ENCODE results near the gene PRKAG2. TPM values are rescaled to one million over a fixed set of nuclear protein-coding genes. Genes with fewer than 3 reads are reported as not detected.
"Not testable (repeated sequence)": the region's sequence is repeated elsewhere in the genome, so short reads cannot be mapped to it uniquely, and the experiment has no call there.

PRKAG2 gene
- total RNA-seq, 3 donors from 2014 or later: 32.3 to 56.6 (median 34.4) TPM

- no peak for TF ChIP-seq CTCF (IDR thresholded peaks at IDR 0.05)
- no peak for TF ChIP-seq POLR2A (IDR thresholded peaks at IDR 0.05)
- no peak for TF ChIP-seq POLR2AphosphoS5 (IDR thresholded peaks at IDR 0.05)
- intact Hi-C loops (cut with DNase I; ENCODE audit: low total_unique reads): loop anchor here (5.0 kb wide), 1 partner anchor 848 kb away; no protein-coding TSS in a partner anchor
- Histone ChIP-seq H3K4me1 (no peaks in the 10 kb centered on the region), H3K27ac (no peak overlapping the region), H3K4me3 (no peak overlapping the region), H3K9me3 (no peaks in the 10 kb centered on the region), H3K36me3 (no peaks in the 10 kb centered on the region), H3K27me3 (no peaks in the 10 kb centered on the region)
- DNase-seq (ENCODE audit: low spot score in 2 of 2): no peak
These were observed 91.8 kb downstream of the PRKAG2 start for GRCh38 chr7:151784853-151785680.

GRCh38 chr7:151783958-151784575 lies 92.8 kb downstream of the PRKAG2 start:
- TF ChIP-seq CTCF (IDR thresholded peaks at IDR 0.05) (no peak), POLR2AphosphoS5 (IDR thresholded peaks at IDR 0.05) (no peak), POLR2A (IDR thresholded peaks at IDR 0.05) (no peak)
- H3K36me3 ChIP-seq: no peaks in the 10 kb centered on the region
- H3K9me3 ChIP-seq: no peaks in the 10 kb centered on the region
- no peak overlapping the region for H3K27ac ChIP-seq
- no peak for DNase-seq (ENCODE audit: low spot score in 2 of 2)
- no peaks in the 10 kb centered on the region for H3K4me1 ChIP-seq
- H3K27me3 ChIP-seq: no peaks in the 10 kb centered on the region
- intact Hi-C loops (cut with DNase I; ENCODE audit: low total_unique reads): loop anchor here (5.0 kb wide), 1 partner anchor 847 kb away; no protein-coding TSS in a partner anchor
- no peak overlapping the region for H3K4me3 ChIP-seq

- no peaks in the 10 kb centered on the region for H3K36me3 ChIP-seq
- peak; percentile 47 to 63 for DNase-seq (ENCODE audit: low spot score in 2 of 2)
- no peaks in the 10 kb centered on the region for H3K9me3 ChIP-seq
- peak overlapping the region in 2 of 3 donors; percentile 30 to 59 for H3K4me3 ChIP-seq
- intact Hi-C loops (cut with DNase I; ENCODE audit: low total_unique reads): loop anchor here (5.0 kb wide), 1 partner anchor 846 kb away; no protein-coding TSS in a partner anchor
- TF ChIP-seq POLR2A (IDR thresholded peaks at IDR 0.05): no peak
- peak; percentile 78 to 93 (median 88) for TF ChIP-seq CTCF (IDR thresholded peaks at IDR 0.05)
- peak in 1 of 3 donors; percentile 23 for TF ChIP-seq POLR2AphosphoS5 (IDR thresholded peaks at IDR 0.05)
- no peaks in the 10 kb centered on the region for H3K4me1 ChIP-seq
- no peaks in the 10 kb centered on the region for H3K27me3 ChIP-seq
- peak overlapping the region; percentile 50 to 64 for H3K27ac ChIP-seq
These were observed 94.1 kb downstream of the PRKAG2 start for GRCh38 chr7:151782598-151783448.

- H3K4me3 ChIP-seq; H3K27me3 ChIP-seq; DNase-seq (ENCODE audit: low spot score in 2 of 2); H3K4me1 ChIP-seq; H3K9me3 ChIP-seq; H3K36me3 ChIP-seq: not testable (repeated sequence)
- H3K27ac ChIP-seq: peak overlapping the region in 1 of 2 donors; percentile 64
- intact Hi-C loops (cut with DNase I; ENCODE audit: low total_unique reads): loop anchor here (5.0 kb wide), 1 partner anchor 845 kb away; no protein-coding TSS in a partner anchor
These were observed 94.7 kb downstream of the PRKAG2 start for GRCh38 chr7:151782256-151782597.

GRCh38 chr7:151781161-151781845 lies 95.6 kb downstream of the PRKAG2 start:
- Histone ChIP-seq H3K4me1 (no peaks in the 10 kb centered on the region), H3K4me3 (no peak overlapping the region), H3K9me3 (no peaks in the 10 kb centered on the region), H3K36me3 (no peaks in the 10 kb centered on the region), H3K27ac (no peak overlapping the region), H3K27me3 (no peaks in the 10 kb centered on the region)
- TF ChIP-seq POLR2AphosphoS5 (IDR thresholded peaks at IDR 0.05) (no peak), POLR2A (IDR thresholded peaks at IDR 0.05) (no peak), CTCF (IDR thresholded peaks at IDR 0.05) (no peak)
- intact Hi-C loops (cut with DNase I; ENCODE audit: low total_unique reads): loop anchor here (5.0 kb wide), 1 partner anchor 844 kb away; no protein-coding TSS in a partner anchor
- DNase-seq (ENCODE audit: low spot score in 2 of 2): no peak

All from breast epithelium (tissue), 4 donors.